Dermis blood vessel endothelial cell (primary cell): ENCODE measurements around the gene CSNK1A1. TPM values are rescaled to one million over a fixed set of nuclear protein-coding genes. Genes with fewer than 3 reads are reported as not detected.
A peak's percentile ranks its signal among the peaks of the same experiment; 100 is the strongest.
"Not testable (repeated sequence)": the region's sequence is repeated elsewhere in the genome, so short reads cannot be mapped to it uniquely, and the experiment has no call there.

ENCODE experiments used
- DNase-seq: peaks from one replicate; pipeline ENCODE4 v3.0.0; 2010
- total RNA-seq: library from RNA; depleted of rRNA; stranded (reverse); fragments of >200 nt; gene quantifications from 2 replicates; pipeline ENCODE4 v1.2.3, GENCODE V29; 2014

CSNK1A1 gene
- total RNA-seq, 1 donor from 2014 or later, result 415 TPM

- DNase-seq, result no peak
Measured at GRCh38 chr5:149453618-149454415, 97.4 kb downstream of the CSNK1A1 start.

DNA sequence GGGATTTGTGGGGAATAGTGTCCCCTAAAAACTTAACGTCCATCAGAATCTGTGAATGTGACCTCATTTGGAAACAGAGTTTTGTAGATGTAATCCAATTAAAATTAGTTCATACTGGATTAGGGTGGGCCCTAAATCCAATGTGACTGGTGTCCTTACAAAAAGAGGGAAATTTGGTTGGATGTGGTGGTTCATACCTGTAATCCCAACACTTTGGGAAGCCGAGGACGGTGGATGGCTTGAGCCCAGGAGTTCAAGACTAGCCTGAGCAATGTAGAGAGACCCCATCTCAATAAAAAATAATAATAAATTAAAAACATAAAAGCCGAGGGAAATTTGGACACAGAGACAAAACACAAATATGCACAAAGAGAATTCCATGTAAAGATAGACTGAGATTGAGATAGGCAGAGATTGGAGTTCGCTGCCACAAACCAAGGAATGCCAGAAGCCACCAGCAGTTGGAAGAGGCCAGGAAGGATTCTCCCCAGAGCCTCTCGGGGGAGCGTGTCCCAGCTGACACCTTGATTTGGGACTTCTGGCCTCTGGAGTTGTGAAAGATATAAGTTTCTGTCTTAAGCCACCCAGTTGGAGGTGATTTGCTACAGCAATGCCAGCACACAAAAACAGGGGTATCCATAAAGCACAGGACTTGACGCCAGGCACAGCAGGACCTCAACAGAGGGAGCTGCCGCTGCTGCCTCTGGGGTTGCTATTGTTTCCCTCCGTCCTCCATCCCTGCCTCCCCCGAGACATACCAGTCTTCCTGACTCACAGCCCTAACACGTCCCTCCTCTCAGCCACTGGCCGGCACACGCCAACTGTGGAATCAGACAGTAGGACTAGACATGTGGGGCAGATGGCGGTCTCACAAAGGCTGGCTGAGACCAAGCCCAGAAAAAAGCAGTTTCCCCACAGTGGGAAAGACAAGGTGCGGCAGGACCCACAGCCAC, 98.3 kb downstream of the CSNK1A1 start:
- peak; percentile 91 for DNase-seq

DNA sequence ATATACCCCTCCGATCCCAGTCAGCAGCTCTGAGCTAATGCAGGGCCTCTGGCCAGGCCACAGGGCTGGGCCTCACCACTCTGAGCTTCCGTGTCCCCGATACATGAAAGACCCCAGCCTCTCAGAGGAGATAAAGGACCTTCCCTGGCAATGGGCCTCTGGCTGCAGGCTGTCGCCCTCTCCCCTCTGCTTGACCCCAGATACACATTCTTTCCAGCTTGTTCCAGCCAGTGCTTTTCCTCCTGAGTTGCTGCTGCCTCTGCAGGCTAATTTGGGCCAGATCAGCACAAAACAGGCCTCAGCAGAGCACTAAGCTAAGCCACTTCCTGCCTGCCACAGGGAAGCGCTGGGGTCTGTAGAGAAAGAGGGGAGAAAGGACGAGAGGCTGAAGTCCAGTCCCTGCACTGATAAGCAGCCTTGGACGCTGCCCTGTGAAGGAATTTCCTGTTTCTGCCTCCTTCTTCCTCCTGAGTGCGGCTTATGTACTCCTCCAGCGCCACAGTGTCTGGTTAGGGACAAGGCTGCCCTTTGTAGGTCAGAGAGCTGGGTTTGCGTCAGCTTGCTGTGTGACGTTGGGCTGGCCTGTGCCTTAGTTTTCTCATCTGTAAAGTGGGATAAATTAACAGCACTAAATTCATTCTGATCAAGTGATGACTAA, 99.1 kb downstream of the CSNK1A1 start:
- DNase-seq, result peak; percentile 93

DNA sequence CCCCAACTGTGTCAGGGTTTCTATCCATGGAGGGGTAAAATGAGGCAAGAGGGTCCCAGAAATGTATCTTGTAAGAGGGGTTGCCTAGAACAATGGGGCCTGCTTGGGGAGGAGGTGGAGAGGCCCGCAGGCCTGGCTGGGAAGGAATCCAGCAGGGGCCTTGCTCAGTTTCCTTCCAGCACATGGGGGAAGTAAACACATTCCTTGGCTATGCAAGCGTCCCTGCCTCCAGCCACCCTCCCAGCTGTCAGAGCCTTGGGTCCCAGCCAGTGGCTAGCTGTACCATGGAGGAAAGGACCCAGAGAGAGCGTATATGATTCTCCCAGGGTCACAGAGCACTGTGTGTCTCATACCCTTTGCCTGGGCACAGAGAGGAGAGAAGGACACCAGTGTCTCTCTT, 101.0 kb downstream of the CSNK1A1 start:
- DNase-seq, result peak; percentile 94

- peak; percentile 54 for DNase-seq
Measured at GRCh38 chr5:149448831-149449714, 102.2 kb downstream of the CSNK1A1 start.

DNA sequence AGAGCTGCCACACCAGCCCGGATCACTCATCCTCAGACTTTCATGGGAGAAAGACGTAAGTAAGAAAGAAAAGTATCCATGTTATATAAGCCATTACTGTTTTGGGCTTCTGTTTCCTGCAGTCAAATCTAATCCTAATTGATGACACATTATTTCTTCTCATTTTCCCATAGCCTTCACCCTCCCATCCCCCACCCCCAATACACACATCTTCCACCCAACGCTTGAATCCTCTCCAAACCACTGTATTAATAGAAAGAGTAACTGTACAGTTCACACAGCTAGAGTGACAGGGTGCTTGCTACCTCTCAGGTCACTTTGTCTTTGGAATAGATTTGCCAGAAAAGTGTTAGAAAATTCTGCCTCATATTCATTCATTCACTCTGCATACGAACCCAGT, 102.8 kb downstream of the CSNK1A1 start:
- no peak for DNase-seq

DNA sequence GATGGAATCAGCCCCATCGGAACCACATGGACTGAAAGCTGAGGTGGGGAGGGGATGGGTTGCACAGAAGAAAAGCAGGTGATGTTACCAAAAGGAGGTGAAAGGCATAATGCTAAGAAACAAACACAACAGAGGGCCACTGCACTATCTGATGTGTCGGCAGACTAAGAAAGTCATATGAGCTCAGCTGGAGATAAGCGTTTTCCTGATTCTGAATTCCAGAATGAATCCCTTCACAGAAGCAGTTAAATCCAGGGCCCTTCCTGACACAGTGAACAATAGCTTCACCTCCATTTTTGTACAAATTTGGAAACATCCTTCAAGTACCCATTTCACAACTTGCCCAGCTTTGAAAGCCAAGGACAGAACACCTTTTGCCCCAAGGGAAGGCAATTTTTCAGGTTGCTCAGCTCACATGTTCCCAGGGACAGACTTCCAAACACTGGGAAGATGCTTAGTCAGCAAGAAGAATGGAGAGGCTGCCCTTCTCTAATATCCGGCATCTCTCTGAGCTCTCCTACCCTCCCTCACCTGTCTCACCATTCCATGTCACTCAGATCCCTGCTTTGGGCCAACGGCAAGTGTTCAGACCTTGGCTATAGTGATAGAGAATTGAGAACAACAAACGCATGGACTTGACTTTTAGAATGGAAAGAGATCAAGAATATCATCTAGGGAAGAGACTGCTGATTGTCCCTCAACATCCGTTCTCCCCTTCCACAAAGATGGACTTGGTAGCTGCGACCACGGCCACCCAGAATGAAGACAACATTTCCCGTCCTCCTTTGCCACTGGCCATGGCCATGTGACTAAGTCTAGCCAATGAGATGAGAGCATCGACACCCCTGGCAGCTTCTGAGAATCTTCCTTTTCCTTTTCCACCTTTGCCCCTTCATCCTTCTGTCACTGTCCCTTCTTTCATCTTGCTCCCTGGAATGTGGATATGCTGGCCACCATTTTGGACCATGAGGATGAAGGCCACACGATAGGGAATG, 103.6 kb downstream of the CSNK1A1 start:
- peak; percentile 64 for DNase-seq

- not testable (repeated sequence) for DNase-seq
Measured at GRCh38 chr5:149446794-149447193, 104.4 kb downstream of the CSNK1A1 start.

GRCh38 chr5:149445739-149446369, 105.4 kb downstream of the CSNK1A1 start:
- peak; percentile 84 for DNase-seq

DNA sequence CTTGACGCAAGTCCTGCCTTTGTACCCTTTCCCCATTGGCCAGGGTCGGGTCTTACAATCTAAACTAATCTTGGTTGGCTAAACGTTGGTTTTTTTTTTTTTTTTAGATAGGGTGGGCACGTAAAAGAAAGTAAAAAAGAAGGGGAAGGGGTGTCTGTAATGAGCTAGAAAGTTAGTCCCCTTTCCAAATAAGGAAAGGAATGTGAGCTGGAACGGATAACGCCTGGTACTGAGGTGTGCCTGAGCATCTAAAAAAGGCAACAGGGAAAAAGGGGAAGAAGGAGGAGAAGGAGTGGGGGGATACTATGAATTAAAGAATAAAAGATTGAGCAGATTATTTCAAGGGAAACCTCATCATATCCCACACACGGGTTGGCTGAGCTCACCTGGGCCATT, 105.9 kb downstream of the CSNK1A1 start:
- no peak for DNase-seq

GRCh38 chr5:149444430-149444829, 106.8 kb downstream of the CSNK1A1 start:
- not testable (repeated sequence) for DNase-seq

GRCh38 chr5:149443210-149443609, 108.0 kb downstream of the CSNK1A1 start:
- no peak for DNase-seq

GRCh38 chr5:149442563-149443182, 108.6 kb downstream of the CSNK1A1 start:
- DNase-seq, result peak; percentile 87

Other genes with a start within 250 kb of the CSNK1A1 start
- gene GRPEL2, start 205.9 kb downstream of the CSNK1A1 start, total RNA-seq, result 44.3 and 61.9 TPM in 2 replicates
- 14.8 and 16.5 TPM in 2 replicates for gene PCYOX1L, start 193.4 kb downstream of the CSNK1A1 start, total RNA-seq
- not detected in 2 replicates for gene IL17B, start 172.1 kb downstream of the CSNK1A1 start, total RNA-seq
- 13.6 and 16.0 TPM in 2 replicates for gene ARHGEF37, start 30.1 kb upstream of the CSNK1A1 start, total RNA-seq
- 1.0 and 2.2 TPM in 2 replicates for gene PPARGC1B, start 178.9 kb upstream of the CSNK1A1 start, total RNA-seq